Camera-type eye (tissue), 1 donor: ENCODE data around the gene PDSS2. TPM values are rescaled to one million over a fixed set of nuclear protein-coding genes. Genes with fewer than 3 reads are reported as not detected.

Experiments
- total RNA-seq: library from RNA; depleted of rRNA; stranded (reverse); fragments of >200 nt; gene quantifications from one replicate; pipeline ENCODE4 v1.2.3, GENCODE V29; 2014

Gene PDSS2
- 20.0 TPM for total RNA-seq

GRCh38 chr6:107459283-107460082, at the start of gene PDSS2:
Gene PDSS2, minus strand, starts transcription at chr6:107459564. Its CDS starts 279 bp downstream, at chr6:107459285.

GRCh38 chr6:107489636-107490565, 30.5 kb upstream of the PDSS2 start, which contains the start of gene SOBP:
Gene SOBP, plus strand, starts transcription at chr6:107490117. Its CDS starts 500 bp downstream, at chr6:107490617.

GRCh38 chr6:107114926-107115694, 344.3 kb downstream of the PDSS2 start, which contains the start of gene BEND3:
Gene BEND3, minus strand, starts transcription at chr6:107115515. Its CDS starts 16,230 bp downstream, at chr6:107099285.

Other genes with a start within 250 kb of the PDSS2 start
- 23.9 TPM for gene SOBP, start 30.6 kb upstream of the PDSS2 start, total RNA-seq